NCI-H345 treated with DMSO at 0.1 percent for 48 hours (cell line): ENCODE results near the gene ST6GAL1.
"Not testable (repeated sequence)": the region's sequence is repeated elsewhere in the genome, so short reads cannot be mapped to it uniquely, and the experiment has no call there.

Experiments used
- DNase-seq: peaks from one replicate; lab custom pipeline; 2025; ENCODE audit not compliant: unreplicated experiment; lab: John Stamatoyannopoulos, UW

The ST6GAL1 gene

GRCh38 chr3:186967236-186967635 is 36.9 kb downstream of the ST6GAL1 start:
- DNase-seq = not testable (repeated sequence)

- no peak for DNase-seq
Observed at GRCh38 chr3:186967686-186968085, 37.4 kb downstream of the ST6GAL1 start.

- no peak for DNase-seq
Observed at GRCh38 chr3:186969607-186970006, 39.3 kb downstream of the ST6GAL1 start.

GRCh38 chr3:186971106-186971505 is 40.8 kb downstream of the ST6GAL1 start:
- not testable (repeated sequence) for DNase-seq

GRCh38 chr3:186971578-186971977 is 41.3 kb downstream of the ST6GAL1 start:
- no peak for DNase-seq

GRCh38 chr3:186973702-186974101 is 43.4 kb downstream of the ST6GAL1 start:
- no peak for DNase-seq

- DNase-seq = no peak
Observed at GRCh38 chr3:186974824-186975313, 44.5 kb downstream of the ST6GAL1 start.

GRCh38 chr3:186975726-186976125 is 45.4 kb downstream of the ST6GAL1 start:
- no peak for DNase-seq

- DNase-seq = no peak
Observed at GRCh38 chr3:186976837-186977750, 46.8 kb downstream of the ST6GAL1 start.

GRCh38 chr3:186978712-186979111 is 48.4 kb downstream of the ST6GAL1 start:
- DNase-seq = no peak

GRCh38 chr3:186979852-186980251 is 49.5 kb downstream of the ST6GAL1 start:
- no peak for DNase-seq

- DNase-seq = no peak
Observed at GRCh38 chr3:186980989-186981388, 50.7 kb downstream of the ST6GAL1 start.

- DNase-seq = no peak
Observed at GRCh38 chr3:186983659-186984058, 53.3 kb downstream of the ST6GAL1 start.

GRCh38 chr3:186984064-186984463 is 53.7 kb downstream of the ST6GAL1 start:
- no peak for DNase-seq

- no peak for DNase-seq
Observed at GRCh38 chr3:186985661-186986364, 55.5 kb downstream of the ST6GAL1 start.

- DNase-seq = no peak
Observed at GRCh38 chr3:186986406-186986805, 56.1 kb downstream of the ST6GAL1 start.

GRCh38 chr3:186986816-186987215 is 56.5 kb downstream of the ST6GAL1 start:
- DNase-seq = no peak

- no peak for DNase-seq
Observed at GRCh38 chr3:186988806-186989205, 58.5 kb downstream of the ST6GAL1 start.

- DNase-seq = no peak
Observed at GRCh38 chr3:186989429-186989828, 59.1 kb downstream of the ST6GAL1 start.

GRCh38 chr3:186990277-186990676 is 60.0 kb downstream of the ST6GAL1 start:
- DNase-seq = no peak

GRCh38 chr3:186990878-186991308 is 60.6 kb downstream of the ST6GAL1 start:
- no peak for DNase-seq

GRCh38 chr3:186991470-186991869 is 61.1 kb downstream of the ST6GAL1 start:
- DNase-seq = no peak
